Fibroblast of the aortic adventitia (primary cell): ENCODE results near the gene CAMK1D. TPM values are rescaled to one million over a fixed set of nuclear protein-coding genes. Genes with fewer than 3 reads are reported as not detected.

Experiments
- DNase-seq: peaks from one replicate; pipeline ENCODE4 v3.0.0-alpha.2; 2010; ENCODE audit warnings: low read depth
- H3K4me3 ChIP-seq: 2 replicates; pipeline ENCODE4 v1.5.1; 2011; ENCODE audit warnings: low read depth, mild to moderate bottlenecking, control low read depth, low read length, moderate library complexity
- small RNA-seq: library from RNA; depleted of rRNA; stranded (forward); fragments of <200 nt; gene quantifications from one replicate; pipeline ENCODE3, GENCODE V24; 2012
- total RNA-seq: library from RNA; depleted of rRNA; stranded (reverse); fragments of >200 nt; gene quantifications from 2 replicates; pipeline ENCODE4 v1.2.3, GENCODE V29; 2012; ENCODE audit warnings: low replicate concordance
- TF ChIP-seq, protein P1 (sequence below): IDR thresholded peaks from 2 replicates; pipeline ENCODE4 v1.5.1; 2011; ENCODE audit warnings: mild to moderate bottlenecking, low read length, control low read depth, inconsistent platforms; ENCODE audit not compliant: insufficient read depth

The CAMK1D gene
- total RNA-seq, 1 donor = 9.8 TPM

- no peak for DNase-seq
- no peak overlapping the region for H3K4me3 ChIP-seq
- TF ChIP-seq, protein P1, sequence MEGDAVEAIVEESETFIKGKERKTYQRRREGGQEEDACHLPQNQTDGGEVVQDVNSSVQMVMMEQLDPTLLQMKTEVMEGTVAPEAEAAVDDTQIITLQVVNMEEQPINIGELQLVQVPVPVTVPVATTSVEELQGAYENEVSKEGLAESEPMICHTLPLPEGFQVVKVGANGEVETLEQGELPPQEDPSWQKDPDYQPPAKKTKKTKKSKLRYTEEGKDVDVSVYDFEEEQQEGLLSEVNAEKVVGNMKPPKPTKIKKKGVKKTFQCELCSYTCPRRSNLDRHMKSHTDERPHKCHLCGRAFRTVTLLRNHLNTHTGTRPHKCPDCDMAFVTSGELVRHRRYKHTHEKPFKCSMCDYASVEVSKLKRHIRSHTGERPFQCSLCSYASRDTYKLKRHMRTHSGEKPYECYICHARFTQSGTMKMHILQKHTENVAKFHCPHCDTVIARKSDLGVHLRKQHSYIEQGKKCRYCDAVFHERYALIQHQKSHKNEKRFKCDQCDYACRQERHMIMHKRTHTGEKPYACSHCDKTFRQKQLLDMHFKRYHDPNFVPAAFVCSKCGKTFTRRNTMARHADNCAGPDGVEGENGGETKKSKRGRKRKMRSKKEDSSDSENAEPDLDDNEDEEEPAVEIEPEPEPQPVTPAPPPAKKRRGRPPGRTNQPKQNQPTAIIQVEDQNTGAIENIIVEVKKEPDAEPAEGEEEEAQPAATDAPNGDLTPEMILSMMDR = no peak
Observed at GRCh38 chr10:12874501-12874900, 525.2 kb downstream of the CAMK1D start.

- TF ChIP-seq, protein P1 = no peak
- DNase-seq = peak; percentile 69
- no peak overlapping the region for H3K4me3 ChIP-seq
Observed at GRCh38 chr10:12875100-12875499, 525.8 kb downstream of the CAMK1D start.

GRCh38 chr10:12876266-12876665 lies 526.9 kb downstream of the CAMK1D start:
- no peak for DNase-seq
- H3K4me3 ChIP-seq = no peak overlapping the region
- TF ChIP-seq, protein P1 = no peak

DNA sequence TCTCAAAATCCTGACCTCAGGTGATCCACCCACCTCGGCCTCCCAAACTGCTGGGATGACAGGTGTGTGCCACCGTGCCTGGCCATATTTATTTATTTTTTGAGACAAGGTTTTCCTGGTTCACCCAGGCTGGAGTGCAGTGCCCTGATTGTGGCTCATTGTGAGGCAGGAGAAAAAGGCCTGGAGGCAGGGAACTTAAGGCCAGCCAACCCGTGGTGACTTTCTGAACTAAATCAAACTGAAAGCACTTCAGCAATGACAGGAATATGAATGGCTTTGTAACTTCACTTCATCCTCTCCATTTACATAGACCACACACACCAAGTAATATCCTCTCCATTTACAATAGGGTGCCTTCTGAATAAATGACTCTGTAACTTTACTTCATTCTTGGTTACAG lies 527.8 kb downstream of the CAMK1D start:
- no peak for DNase-seq
- no peak overlapping the region for H3K4me3 ChIP-seq
- TF ChIP-seq, protein P1 = no peak

DNA sequence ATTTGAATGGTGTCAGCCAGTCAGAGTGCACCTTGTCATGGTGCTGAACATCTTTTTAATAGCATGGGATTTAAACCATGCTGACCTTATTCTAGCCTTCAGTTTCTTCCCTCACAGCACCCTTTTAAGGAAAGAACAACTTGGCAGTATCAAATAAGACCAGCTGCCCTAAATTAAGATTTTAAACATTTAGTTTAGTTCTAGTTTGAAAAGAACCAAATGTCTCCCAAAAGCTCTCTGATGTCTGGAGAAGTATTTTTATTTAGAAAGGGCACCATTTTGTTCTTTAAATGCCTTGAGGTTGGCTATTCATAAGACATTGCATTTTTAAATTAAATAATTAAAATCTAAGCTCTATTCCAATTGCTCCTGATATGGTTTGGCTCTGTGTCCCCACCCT lies 531.1 kb downstream of the CAMK1D start:
- no peak overlapping the region for H3K4me3 ChIP-seq
- TF ChIP-seq, protein P1 = no peak
- peak; percentile 5 for DNase-seq

- DNase-seq = no peak
- TF ChIP-seq, protein P1 = no peak
- no peak overlapping the region for H3K4me3 ChIP-seq
Observed at GRCh38 chr10:12884851-12885250, 535.5 kb downstream of the CAMK1D start.

Small RNA genes within 50 kb of the gene (small RNA-seq; reads per million reads assigned to genes)
- gene MIR4480 (not detected), gene MIR548Q (not detected), gene RF00279 (not detected), gene RN7SL198P (0.32 reads per million), gene RNU6ATAC39P (not detected)

Other genes starting within 250 kb of the CAMK1D start
- gene SEC61A2, start 219.9 kb upstream of the CAMK1D start, total RNA-seq = 8.9 and 11.5 TPM in 2 replicates
- gene NUDT5, start 153.7 kb upstream of the CAMK1D start, total RNA-seq = 28.5 and 63.9 TPM in 2 replicates
- 60.2 and 93.0 TPM in 2 replicates for gene CDC123, start 153.4 kb upstream of the CAMK1D start, total RNA-seq